Spleen (tissue), 11 donors: ENCODE measurements around the gene DLG5. TPM values are rescaled to one million over a fixed set of nuclear protein-coding genes. Genes with fewer than 3 reads are reported as not detected.

Experiments
- DNase-seq: peaks from one replicate; pipeline ENCODE4 v3.0.0-alpha.2; 2020
- H3K27ac ChIP-seq, 8 donors: fragments of 200-600 bp; sonication (generic) in 7 of 8; 1 replicate in 4 of 8; 2 replicates in 4 of 8; pipeline versions ENCODE4 v1.5.0 to v1.8.0; 2016 to 2021; ENCODE audit warnings: inconsistent platforms in 4 of 8, mild to moderate bottlenecking in 4 of 8, moderate library complexity in 1 of 8
- H3K27me3 ChIP-seq, 7 donors: fragments of 200-600 bp; sonication (generic) in 6 of 7; replicated peaks in 1 of 7; 1 replicate in 4 of 7; 2 replicates in 3 of 7; pipeline versions ENCODE4 v1.5.0 to v1.8.0; 2016 to 2021; ENCODE audit warnings: inconsistent platforms in 3 of 7, mild to moderate bottlenecking in 1 of 7
- H3K36me3 ChIP-seq, 6 donors: fragments of 200-600 bp; sonication (generic) in 5 of 6; 1 replicate in 4 of 6; 2 replicates in 2 of 6; pipeline versions ENCODE4 v1.5.0 to v1.8.0; 2016 to 2021; ENCODE audit warnings: inconsistent platforms in 2 of 6
- H3K4me1 ChIP-seq, 6 donors: fragments of 200-600 bp; sonication (generic) in 5 of 6; 1 replicate in 3 of 6; 2 replicates in 3 of 6; pipeline versions ENCODE4 v1.5.0 to v1.8.0; 2016 to 2021; ENCODE audit warnings: inconsistent platforms in 3 of 6
- H3K4me3 ChIP-seq, 8 donors: fragments of 200-600 bp; sonication (generic) in 7 of 8; 1 replicate in 4 of 8; 2 replicates in 4 of 8; pipeline versions ENCODE4 v1.5.0 to v1.8.0; 2016 to 2021; ENCODE audit warnings: inconsistent platforms in 4 of 8, mild to moderate bottlenecking in 4 of 8, moderate library complexity in 2 of 8
- H3K9me3 ChIP-seq, 8 donors: fragments of 200-600 bp; sonication (generic) in 7 of 8; 1 replicate in 4 of 8; 2 replicates in 4 of 8; pipeline versions ENCODE4 v1.5.0 to v1.8.0; 2016 to 2021; ENCODE audit warnings: inconsistent platforms in 4 of 8
- POLR2A ChIP-seq, 3 donors: fragments of 450-650 bp; IDR thresholded peaks; one replicate each; pipeline ENCODE4 v1.5.1; 2017; ENCODE audit warnings: antibody characterized with exemption in 3 of 3, mild to moderate bottlenecking in 1 of 3
- POLR2AphosphoS5 ChIP-seq, 3 donors: sonication (generic); formaldehyde crosslinking; IDR thresholded peaks; one replicate each; pipeline ENCODE4 v1.5.1; 2017; ENCODE audit warnings: antibody characterized with exemption in 3 of 3
- WGBS, 5 donors: extraction: QIAGEN DNeasy Blood & Tissue Kit in 3 of 5; methylation state at CpG; one replicate each; pipeline versions ENCODE4 v1.1.5 to v1.1.7; 2013 to 2018; 5-methylcytosine and 5-hydroxymethylcytosine counted together
- intact Hi-C: fragments of 100-400 bp; cut with DNase I; formaldehyde crosslinking; loops from one replicate; pipeline ENCODE4 v1.15.0; 2023; ENCODE audit warnings: low total_unique reads
- polyA plus RNA-seq, 3 donors: library from polyadenylated mRNA; stranded (reverse); fragments of 200-250 nt; gene quantifications; one replicate each; pipeline ENCODE4 v1.2.1, GENCODE V29; 2013
- total RNA-seq, 7 donors: library from RNA; depleted of rRNA in 3 of 7; stranded (reverse); fragments of >200 nt in 3 of 7; fragmentation: NEBNext Ultra II Directional in 4 of 7; extraction: Animal tissue kit (Norgen Biotek cat#: 25700) in 4 of 7; gene quantifications; one replicate each; pipeline versions ENCODE4 v1.1.0 to v1.2.1, GENCODE V29; 2016 to 2021
- TF ChIP-seq, protein P1 (sequence below), 11 experiments: fragments of 200-600 bp in 7 of 11; fragments of 450-650 bp in 4 of 11; sonication (generic) in 4 of 11; IDR thresholded peaks in 8 of 11; conservative IDR thresholded peaks in 3 of 11; 1 replicate in 7 of 11; 2 replicates in 4 of 11; pipeline versions ENCODE4 v1.4.0 to v1.8.0; 2016 to 2021; ENCODE audit warnings: antibody characterized with exemption in 11 of 11, inconsistent platforms in 4 of 11, mild to moderate bottlenecking in 1 of 11
- donor health status: healthy with polysubstance abuse.
- donor health status: DM: no; HTN: no; CAD: no; lungs with moderate emphysema.
- donor health status: DM: no; HTN: no; CAD: no.
- donor health status: Bipolar disorder and iron deficiency.
- donor health status: healthy.
- donor health status: DM: no; HTN: no; CAD: no.
- donor health status: DM: yes; HTN: yes; CAD: no.

DLG5 gene
- total and polyA plus RNA-seq, 10 donors = 2.0 to 14.4 (median 8.8) TPM

DNA sequence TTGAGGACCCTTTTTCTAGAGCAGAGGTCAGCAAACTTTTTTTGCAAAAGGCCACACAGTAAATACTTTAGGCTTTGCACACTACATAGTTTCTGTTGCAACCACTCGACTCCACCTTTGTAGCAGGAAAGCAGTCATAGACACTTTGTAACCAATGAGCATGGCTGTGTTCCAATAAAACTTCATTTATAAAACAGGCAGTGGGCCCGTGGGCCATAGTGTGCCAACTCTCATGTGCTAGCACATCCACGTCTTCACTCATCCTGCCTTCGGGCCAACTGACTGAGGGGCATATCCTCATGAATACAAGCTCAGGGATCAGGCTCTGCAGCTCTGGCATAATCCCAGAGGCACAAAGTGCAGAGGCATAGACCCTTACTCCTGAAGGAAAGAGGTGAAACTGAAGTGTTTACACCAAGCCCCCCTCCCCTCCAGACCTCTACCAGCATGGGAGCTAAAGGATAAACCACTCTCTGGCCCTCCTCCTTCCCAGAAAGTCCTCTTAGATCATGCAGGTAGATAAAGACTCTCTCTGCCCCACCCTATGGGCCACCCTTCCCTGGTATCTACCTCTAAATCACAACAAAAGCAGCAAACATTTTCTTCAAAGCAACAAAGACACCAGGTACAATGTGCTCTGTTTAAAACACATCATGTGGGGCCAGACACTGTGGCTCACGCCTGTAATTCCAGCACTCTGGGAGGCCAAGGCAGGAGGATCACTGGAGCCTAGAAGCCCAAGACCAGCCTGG, 71.0 kb downstream of the DLG5 start:
- Histone ChIP-seq H3K9me3 (no peaks in the 10 kb centered on the region), H3K4me1 (no peaks in the 10 kb centered on the region), H3K4me3 (no peak overlapping the region), H3K36me3 (peaks cover 0 to 45% (median 0%) of the 10 kb centered on the region in 6 donors), H3K27ac (no peak overlapping the region), H3K27me3 (no peaks in the 10 kb centered on the region)
- peak; percentile 27 for DNase-seq
- WGBS, 5 donors = 82 to 92% (median 89%) methylated on average over 5 of the region's 5 CpGs
- TF ChIP-seq, protein P1, sequence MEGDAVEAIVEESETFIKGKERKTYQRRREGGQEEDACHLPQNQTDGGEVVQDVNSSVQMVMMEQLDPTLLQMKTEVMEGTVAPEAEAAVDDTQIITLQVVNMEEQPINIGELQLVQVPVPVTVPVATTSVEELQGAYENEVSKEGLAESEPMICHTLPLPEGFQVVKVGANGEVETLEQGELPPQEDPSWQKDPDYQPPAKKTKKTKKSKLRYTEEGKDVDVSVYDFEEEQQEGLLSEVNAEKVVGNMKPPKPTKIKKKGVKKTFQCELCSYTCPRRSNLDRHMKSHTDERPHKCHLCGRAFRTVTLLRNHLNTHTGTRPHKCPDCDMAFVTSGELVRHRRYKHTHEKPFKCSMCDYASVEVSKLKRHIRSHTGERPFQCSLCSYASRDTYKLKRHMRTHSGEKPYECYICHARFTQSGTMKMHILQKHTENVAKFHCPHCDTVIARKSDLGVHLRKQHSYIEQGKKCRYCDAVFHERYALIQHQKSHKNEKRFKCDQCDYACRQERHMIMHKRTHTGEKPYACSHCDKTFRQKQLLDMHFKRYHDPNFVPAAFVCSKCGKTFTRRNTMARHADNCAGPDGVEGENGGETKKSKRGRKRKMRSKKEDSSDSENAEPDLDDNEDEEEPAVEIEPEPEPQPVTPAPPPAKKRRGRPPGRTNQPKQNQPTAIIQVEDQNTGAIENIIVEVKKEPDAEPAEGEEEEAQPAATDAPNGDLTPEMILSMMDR (IDR thresholded peaks at IDR 0.05 in 8 of 11, conservative IDR thresholded peaks at IDR 0.05 in 3 of 11) = no peak
- TF ChIP-seq POLR2A (IDR thresholded peaks at IDR 0.05) (no peak), POLR2AphosphoS5 (IDR thresholded peaks at IDR 0.05) (no peak)
- intact Hi-C loops = no loop called here

DNA sequence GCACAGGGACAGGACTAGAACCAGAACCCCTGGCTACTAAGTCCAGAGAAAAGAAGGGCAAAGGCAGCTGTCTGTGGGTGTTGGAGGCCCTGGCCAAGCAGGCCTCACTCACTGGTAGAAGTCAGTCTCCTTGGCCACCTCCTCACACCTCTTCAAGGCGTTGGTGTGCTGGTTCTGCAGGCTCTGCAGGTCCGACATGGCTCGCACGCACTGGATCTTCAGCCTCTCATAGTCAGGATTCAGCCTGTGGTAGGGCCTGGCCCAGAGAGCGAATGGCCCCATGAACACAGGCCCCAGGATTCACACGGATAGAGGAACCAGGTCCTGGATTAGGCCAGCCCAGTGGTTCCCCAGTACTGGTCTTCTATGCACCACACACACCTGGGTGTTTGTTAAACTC, 72.4 kb downstream of the DLG5 start:
- H3K4me1 ChIP-seq = peaks cover 0 to 5% (median 0%) of the 10 kb centered on the region in 6 donors
- 86 to 99% (median 94%) methylated on average over 3 to 6 of the region's 6 CpGs for WGBS, 5 donors
- no peaks in the 10 kb centered on the region for H3K9me3 ChIP-seq
- no peaks in the 10 kb centered on the region for H3K27me3 ChIP-seq
- DNase-seq = peak; percentile 57
- intact Hi-C loops = no loop called here
- no peak overlapping the region for H3K4me3 ChIP-seq
- H3K27ac ChIP-seq = no peak overlapping the region
- TF ChIP-seq POLR2AphosphoS5 (IDR thresholded peaks at IDR 0.05) = no peak
- peaks cover 0 to 47% (median 0%) of the 10 kb centered on the region in 6 donors for H3K36me3 ChIP-seq

DNA sequence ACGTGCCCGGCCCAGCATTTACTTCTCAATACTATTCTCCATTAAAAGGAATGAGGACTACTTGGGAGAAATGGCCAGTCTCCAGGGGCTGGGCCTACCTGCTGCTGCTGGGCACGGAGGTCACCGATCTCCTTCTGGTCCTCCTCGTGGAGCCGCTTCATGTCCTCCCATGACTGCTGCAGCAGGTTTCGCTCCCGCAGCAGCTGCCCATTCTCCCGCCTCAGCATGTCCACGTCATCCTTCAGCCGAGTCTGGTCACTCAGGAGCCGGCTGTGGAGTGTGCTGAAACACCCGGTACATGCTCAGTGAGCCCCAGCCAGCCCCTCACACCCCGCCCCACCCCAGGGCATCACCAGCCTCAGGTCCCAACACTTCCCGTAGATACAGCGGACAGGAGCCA, 73.3 kb downstream of the DLG5 start:
- H3K27ac ChIP-seq = no peak overlapping the region
- peak; percentile 61 for DNase-seq
- H3K4me1 ChIP-seq = peaks cover 0 to 10% (median 0%) of the 10 kb centered on the region in 6 donors
- intact Hi-C loops = no loop called here
- no peaks in the 10 kb centered on the region for H3K27me3 ChIP-seq
- peaks cover 0 to 47% (median 0%) of the 10 kb centered on the region in 6 donors for H3K36me3 ChIP-seq
- TF ChIP-seq, protein P1 (IDR thresholded peaks at IDR 0.05 in 8 of 11, conservative IDR thresholded peaks at IDR 0.05 in 3 of 11) = no peak
- no peak for TF ChIP-seq POLR2AphosphoS5 (IDR thresholded peaks at IDR 0.05)
- no peak for TF ChIP-seq POLR2A (IDR thresholded peaks at IDR 0.05)
- no peaks in the 10 kb centered on the region for H3K9me3 ChIP-seq
- no peak overlapping the region for H3K4me3 ChIP-seq
- WGBS, 5 donors = 92 to 98% (median 97%) methylated on average over 16 of the region's 16 CpGs

DNA sequence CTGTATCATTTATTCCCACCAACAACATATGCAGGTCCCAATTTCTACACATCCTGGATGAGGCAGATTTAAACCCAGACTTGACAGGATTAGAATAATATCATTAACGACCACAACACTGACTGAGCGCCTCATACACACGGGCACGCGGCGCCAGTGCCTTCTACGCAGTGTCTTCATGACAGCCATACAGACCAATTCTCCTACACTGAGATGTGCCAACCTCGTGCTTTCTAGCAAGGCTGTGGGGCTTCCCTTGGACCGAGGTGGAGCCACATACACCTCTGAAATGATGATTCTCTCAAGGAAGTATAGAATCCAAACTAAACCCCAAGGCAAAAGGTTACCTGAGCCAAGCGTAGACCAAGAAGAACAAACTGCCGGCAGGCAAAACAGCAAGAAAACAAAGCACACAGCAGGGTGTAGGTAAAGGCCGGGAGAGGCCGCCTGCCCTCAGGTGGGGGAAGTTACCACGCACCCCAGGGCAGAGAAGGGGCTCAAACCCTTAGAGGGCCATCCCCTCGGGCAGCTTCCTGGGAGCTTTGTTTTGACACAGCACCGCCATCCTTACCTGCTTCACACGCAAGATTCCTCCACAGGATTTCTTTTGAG, 75.8 kb downstream of the DLG5 start:
- Histone ChIP-seq H3K9me3 (no peaks in the 10 kb centered on the region), H3K27ac (no peak overlapping the region), H3K4me1 (peaks cover 0 to 22% (median 7%) of the 10 kb centered on the region in 6 donors), H3K27me3 (no peaks in the 10 kb centered on the region), H3K4me3 (no peak overlapping the region), H3K36me3 (peaks cover 0 to 41% (median 0%) of the 10 kb centered on the region in 6 donors)
- intact Hi-C loops = no loop called here
- TF ChIP-seq, protein P1 (IDR thresholded peaks at IDR 0.05 in 8 of 11, conservative IDR thresholded peaks at IDR 0.05 in 3 of 11) = no peak
- TF ChIP-seq POLR2AphosphoS5 (IDR thresholded peaks at IDR 0.05) (no peak), POLR2A (IDR thresholded peaks at IDR 0.05) (no peak)
- 91 to 96% (median 94%) methylated on average over 17 of the region's 17 CpGs for whole genome bisulfite sequencing, 5 donors
- DNase-seq = peak; percentile 55
